Mammary epithelial cell (primary cell): Measurements from ENCODE around the gene SSBP4.

ENCODE experiments used
- CTCF ChIP-seq, 2 donors: IDR thresholded peaks in 1 of 2; conservative IDR thresholded peaks in 1 of 2; 2 replicates each; pipeline ENCODE4 v1.5.1; 2011 to 2012; ENCODE audit warnings: inconsistent platforms in 2 of 2, low read length in 2 of 2, mild to moderate bottlenecking in 2 of 2, control low read depth in 1 of 2, low read depth in 1 of 2; ENCODE audit not compliant: insufficient read depth in 1 of 2; ENCODE audit errors: extremely low read depth in 1 of 2
- EZH2 ChIP-seq: IDR thresholded peaks from 2 replicates; pipeline ENCODE4 v1.6.1; 2012; ENCODE audit warnings: low read length, inconsistent platforms, borderline replicate concordance

- TF ChIP-seq CTCF (conservative IDR thresholded peaks at IDR 0.05 in 1 of 2, IDR thresholded peaks at IDR 0.05 in 1 of 2; ENCODE audit: extremely low read depth in 1 of 2, insufficient read depth in 1 of 2, low read depth in 1 of 2, low read length in 2 of 2), result no peak
- no peak for TF ChIP-seq EZH2
Observed at GRCh38 chr19:18478545-18479311, 59.5 kb downstream of the SSBP4 start.
